IPS-11a (cell line): ENCODE measurements around the gene HSFX1.
"Not testable (repeated sequence)": the region's sequence is repeated elsewhere in the genome, so short reads cannot be mapped to it uniquely, and the experiment has no call there.

ENCODE experiments used
- H3K4me3 ChIP-seq: one replicate; pipeline ENCODE4 v1.5.1; 2013; ENCODE audit warnings: low read depth, low read length, control low read depth

Gene HSFX1, protein sequence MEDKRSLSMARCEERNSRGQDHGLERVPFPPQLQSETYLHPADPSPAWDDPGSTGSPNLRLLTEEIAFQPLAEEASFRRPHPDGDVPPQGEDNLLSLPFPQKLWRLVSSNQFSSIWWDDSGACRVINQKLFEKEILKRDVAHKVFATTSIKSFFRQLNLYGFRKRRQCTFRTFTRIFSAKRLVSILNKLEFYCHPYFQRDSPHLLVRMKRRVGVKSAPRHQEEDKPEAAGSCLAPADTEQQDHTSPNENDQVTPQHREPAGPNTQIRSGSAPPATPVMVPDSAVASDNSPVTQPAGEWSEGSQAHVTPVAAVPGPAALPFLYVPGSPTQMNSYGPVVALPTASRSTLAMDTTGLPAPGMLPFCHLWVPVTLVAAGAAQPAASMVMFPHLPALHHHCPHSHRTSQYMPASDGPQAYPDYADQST

DNA sequence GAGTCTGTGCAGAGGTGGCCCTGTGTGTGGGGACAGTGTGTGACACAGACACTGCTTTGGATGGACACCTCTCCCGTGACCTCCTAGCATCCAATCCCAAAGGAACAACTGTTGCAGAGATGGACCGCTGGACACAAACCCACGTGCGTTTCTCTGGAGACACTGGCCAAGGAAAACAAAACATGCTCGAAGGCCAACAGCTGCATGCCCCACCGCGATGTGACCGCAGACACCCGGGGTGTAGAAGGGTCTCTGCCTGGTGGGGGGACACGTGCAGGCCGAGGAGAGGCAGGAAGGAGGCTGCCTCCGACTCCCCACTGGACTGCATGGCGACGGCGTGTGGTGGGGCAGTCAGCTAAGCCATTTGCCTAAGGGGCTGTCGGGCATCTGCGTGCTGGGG, at the start of gene HSFX1:
HSFX1 (plus strand) TSS at position 301 of the 400 bp plus-strand sequence. CDS start 614 bp downstream, outside the sequence.
- H3K4me3 ChIP-seq = not testable (repeated sequence)

DNA sequence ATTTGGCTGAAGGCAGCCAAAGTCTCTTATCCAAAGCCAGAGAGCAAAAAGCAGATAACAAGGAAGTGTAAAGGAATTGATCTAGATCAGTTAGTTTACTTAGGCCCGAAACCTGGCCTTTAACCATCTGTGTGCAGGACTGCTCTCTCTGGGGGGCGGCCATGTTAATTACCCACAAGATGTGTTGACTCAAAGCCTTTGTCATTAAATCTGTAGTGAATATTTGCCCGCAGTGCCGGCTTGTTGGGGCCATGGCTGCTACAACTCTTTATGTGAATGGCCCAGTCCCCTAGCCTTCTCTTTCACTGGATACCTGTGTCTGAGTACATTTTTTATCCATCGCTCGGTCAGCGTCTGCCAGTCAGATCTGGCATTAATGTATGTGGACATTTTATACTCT, 46.6 kb upstream of the HSFX1 start:
- not testable (repeated sequence) for H3K4me3 ChIP-seq

DNA sequence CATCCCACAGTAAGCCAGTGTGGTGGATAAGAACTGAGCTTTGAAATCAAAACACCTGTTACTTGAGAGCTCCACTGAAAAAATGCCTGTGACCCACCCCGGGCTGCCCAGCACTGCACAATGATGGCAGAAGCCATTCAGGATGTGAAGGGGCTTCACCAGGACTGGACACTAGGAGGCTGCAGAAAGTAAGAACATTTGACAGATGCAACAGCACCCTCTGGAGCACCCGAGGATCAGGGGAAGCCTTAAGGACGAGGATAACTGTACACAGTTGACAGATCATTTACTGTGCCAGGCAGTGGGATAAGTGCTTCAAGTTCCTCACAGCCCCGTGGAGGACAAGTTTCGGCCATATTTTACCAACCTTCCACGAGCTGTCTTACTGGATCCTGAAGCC, 31.6 kb upstream of the HSFX1 start:
- not testable (repeated sequence) for H3K4me3 ChIP-seq

- H3K4me3 ChIP-seq = not testable (repeated sequence)
Observed at GRCh38 chrX:149746390-149747007, 27.4 kb upstream of the HSFX1 start.

GRCh38 chrX:149757206-149758067, 16.4 kb upstream of the HSFX1 start:
- H3K4me3 ChIP-seq = no peak overlapping the region

GRCh38 chrX:149758068-149758714, 15.7 kb upstream of the HSFX1 start:
- no peak overlapping the region for H3K4me3 ChIP-seq

- H3K4me3 ChIP-seq = not testable (repeated sequence)
Observed at GRCh38 chrX:149758715-149759078, 15.2 kb upstream of the HSFX1 start.

- H3K4me3 ChIP-seq = no peak overlapping the region
Observed at GRCh38 chrX:149759824-149760223, 14.0 kb upstream of the HSFX1 start.

- H3K4me3 ChIP-seq = no peak overlapping the region
Observed at GRCh38 chrX:149760965-149761364, 12.9 kb upstream of the HSFX1 start.

DNA sequence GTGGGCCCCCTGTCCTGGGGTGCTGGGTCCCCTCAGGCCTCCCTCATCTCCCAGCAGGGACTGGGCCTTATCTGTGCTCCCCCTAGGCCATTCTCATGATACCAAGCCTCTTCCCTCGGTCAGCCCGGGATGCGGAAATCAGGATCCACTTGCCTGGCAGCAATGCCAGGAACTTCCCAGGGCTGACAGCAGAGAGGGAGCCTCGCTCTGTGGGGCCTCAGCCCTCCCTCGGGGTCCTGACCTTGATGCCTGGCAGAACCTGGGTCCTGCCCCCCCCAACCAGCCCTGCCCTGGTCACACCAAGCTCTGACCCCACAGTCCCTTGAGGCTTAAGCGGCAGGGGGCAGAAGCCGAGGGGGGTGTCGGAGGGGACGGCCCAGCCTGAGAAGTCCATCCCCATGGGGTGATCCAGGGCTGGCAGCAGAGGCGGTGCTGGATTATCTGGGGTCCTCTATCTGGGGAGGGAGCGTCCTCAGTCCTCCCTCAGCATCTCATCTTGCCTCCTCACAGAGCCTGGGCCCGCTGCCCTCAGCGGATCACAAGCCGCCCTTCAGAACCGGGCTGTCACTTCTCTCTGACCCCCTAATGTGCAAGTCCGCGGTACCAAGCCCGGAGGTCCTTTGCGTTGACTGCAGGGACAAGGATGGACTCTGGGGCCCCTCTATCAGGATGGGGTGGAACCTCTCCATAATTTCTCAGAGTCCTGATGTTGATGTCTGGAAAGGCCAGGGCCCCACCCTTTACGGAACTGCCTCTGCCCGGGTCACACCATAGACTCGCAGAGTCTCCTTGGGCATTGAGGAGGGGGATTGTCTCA, 11.8 kb upstream of the HSFX1 start:
- H3K4me3 ChIP-seq = not testable (repeated sequence)

GRCh38 chrX:149762696-149763614, 10.9 kb upstream of the HSFX1 start:
- H3K4me3 ChIP-seq = no peak overlapping the region

- H3K4me3 ChIP-seq = not testable (repeated sequence)
Observed at GRCh38 chrX:149770344-149770743, 3.5 kb upstream of the HSFX1 start.

DNA sequence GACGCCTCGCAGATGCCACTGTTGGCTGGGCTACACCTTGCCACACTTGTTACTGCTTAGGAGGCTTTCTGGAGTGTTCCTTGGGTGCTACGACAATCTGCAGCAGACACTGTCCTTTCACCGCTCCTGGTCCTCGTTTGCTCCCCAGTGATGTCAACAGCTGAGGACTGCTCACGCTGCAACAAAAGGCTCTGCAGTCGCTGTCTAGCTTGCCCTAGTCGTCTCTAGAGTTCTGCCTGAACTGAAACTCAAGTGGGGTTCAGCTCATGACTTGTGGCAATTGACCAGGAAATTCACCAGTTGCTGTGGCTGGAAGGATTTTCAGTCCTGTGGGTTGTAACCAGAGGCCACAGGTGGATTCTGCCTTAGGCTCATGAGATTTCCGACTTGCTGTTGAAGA, 842 bp upstream of the HSFX1 start:
- H3K4me3 ChIP-seq = not testable (repeated sequence)

- not testable (repeated sequence) for H3K4me3 ChIP-seq
Observed at GRCh38 chrX:149777999-149778398, 4.1 kb downstream of the HSFX1 start.

DNA sequence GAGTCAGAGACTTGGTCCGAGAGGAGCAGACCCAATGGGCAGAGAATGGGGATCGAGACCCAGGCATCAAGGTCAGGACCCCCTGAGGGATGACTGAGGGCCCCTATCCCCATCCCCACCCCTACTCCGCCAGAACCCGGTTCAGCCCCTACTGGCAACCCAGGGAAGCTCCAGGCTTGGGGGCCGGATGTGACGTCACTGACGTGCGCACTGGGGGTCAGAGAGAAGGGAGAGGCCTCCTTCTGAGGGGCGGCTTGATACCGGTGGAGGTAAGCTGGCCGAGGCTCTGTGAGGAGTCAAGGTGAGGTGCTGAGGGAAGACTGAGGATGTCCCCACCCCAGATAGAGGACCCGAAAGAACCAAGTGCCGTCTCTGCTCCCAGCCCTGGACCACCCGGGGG, 7.9 kb downstream of the HSFX1 start, which contains the start of gene MAGEA9:
MAGEA9 (plus strand) TSS at position 204 of the 400 bp plus-strand sequence. CDS start 4,281 bp downstream, outside the sequence.
- not testable (repeated sequence) for H3K4me3 ChIP-seq

DNA sequence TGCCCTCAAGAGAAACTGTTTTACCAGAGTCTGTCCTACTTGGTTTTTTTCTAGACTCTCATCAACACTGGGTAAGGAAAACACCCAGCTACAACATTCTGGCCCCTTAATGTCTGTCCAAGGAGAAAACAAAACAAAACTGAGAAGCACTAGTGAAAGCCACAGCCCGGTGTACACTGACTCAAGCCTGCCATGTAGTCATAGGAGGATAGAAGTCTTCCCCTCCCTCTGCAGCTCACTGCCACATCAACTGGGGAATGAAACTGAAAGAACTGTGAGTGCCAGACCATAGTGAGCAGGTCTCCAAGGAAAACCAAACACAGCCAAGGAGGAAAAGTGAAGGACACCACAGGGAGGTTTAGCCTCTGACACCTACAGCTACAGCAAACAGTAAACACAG, 21.7 kb downstream of the HSFX1 start:
- H3K4me3 ChIP-seq = not testable (repeated sequence)

GRCh38 chrX:149799095-149799714, 25.3 kb downstream of the HSFX1 start:
- no peak overlapping the region for H3K4me3 ChIP-seq

DNA sequence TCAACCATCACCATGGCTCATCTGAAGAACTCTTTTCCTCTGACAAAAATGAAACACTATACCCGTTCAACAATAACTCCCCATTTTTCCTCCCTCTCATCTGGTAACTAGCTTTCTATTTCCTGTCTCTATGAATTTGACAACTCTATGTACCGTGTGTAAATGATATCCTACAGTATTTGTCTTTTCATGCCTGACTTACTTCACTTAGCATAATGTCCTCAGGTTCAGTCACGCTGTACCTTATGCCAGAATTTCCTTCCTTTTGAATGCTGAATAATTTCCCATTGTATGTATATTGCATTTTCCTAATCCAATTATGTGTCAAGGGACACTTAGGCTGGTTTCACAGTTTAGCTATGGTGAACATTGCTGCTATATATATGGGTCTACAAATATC, 26.1 kb downstream of the HSFX1 start:
- no peak overlapping the region for H3K4me3 ChIP-seq
